Measurements from ENCODE around the gene MOB3B.

Gene MOB3B

DNA sequence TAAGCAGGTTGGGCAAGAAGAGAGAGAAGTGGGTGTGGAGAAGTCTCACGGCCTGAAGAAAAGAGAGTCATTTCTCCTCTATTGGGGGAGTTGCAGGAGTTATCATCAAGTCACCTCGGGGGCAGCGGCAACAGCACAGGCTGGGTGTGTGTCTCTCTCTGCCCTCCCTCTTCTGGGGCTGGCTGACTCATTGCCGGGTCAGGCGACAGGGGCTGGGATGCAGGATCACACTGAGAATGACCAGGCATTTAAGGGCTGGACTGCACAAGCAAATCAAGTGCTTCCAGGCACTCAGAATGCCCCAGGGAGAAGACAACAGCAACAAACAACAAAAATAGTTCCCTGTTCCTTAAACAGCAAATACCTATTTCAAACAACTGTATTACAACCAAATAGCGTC is 226.4 kb downstream of the MOB3B start:
- Histone ChIP-seq H3K4me3 (ENCODE audit: low read length) (no peak overlapping the region), H3K9me3 (ENCODE audit: control insufficient read depth, low read depth, low read length) (no peaks in the 10 kb centered on the region), H3K27ac (ENCODE audit: low read length) (no peak overlapping the region), H3K36me3 (ENCODE audit: control insufficient read depth, low read depth, low read length) (no peaks in the 10 kb centered on the region), H3K27me3 (ENCODE audit: control insufficient read depth, insufficient read depth, low read length) (no peaks in the 10 kb centered on the region), H3K4me1 (ENCODE audit: control insufficient read depth, low read depth, low read length) (peaks cover under 1% of the 10 kb centered on the region), H3K9ac (ENCODE audit: low read length) (no peak overlapping the region)

DNA sequence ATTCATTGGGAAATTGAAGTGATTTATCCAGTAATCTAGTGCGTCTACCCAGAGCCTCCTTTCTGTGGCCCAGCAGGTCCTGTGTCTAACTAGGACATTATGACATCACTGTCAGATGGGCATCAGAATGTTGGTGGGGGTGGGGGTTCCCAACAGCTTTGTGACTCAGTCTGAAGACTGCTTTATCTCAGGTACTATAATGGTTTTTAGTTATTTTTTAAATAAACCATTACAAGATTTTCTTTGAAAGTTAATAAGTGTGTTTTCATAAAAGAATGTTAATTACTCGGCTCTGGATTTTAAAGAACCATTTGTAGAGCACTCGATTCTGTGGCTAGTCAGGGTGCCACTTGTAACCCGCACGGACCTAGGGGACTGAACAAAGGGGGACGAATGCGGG is 232.6 kb downstream of the MOB3B start, which contains the start of gene EQTN:
Gene EQTN, minus strand, starts transcription at position 101 of the 400 bp plus-strand sequence. Its CDS starts 95 bp downstream, at position 6.
- no peak within 1 kb of the TSS for H3K27ac ChIP-seq (ENCODE audit: low read length)
- H3K9me3 ChIP-seq (ENCODE audit: control insufficient read depth, low read depth, low read length) = no peaks in the 10 kb centered on the region
- no peaks in the 10 kb centered on the region for H3K36me3 ChIP-seq (ENCODE audit: control insufficient read depth, low read depth, low read length)
- no peaks in the 10 kb centered on the region for H3K4me1 ChIP-seq (ENCODE audit: control insufficient read depth, low read depth, low read length)
- H3K27me3 ChIP-seq (ENCODE audit: control insufficient read depth, insufficient read depth, low read length) = no peaks in the 10 kb centered on the region
- H3K4me3 ChIP-seq (ENCODE audit: low read length) = no peak within 1 kb of the TSS
- no peak within 1 kb of the TSS for H3K9ac ChIP-seq (ENCODE audit: low read length)

- Histone ChIP-seq H3K27ac (ENCODE audit: low read length) (no peak overlapping the region), H3K4me3 (ENCODE audit: low read length) (no peak overlapping the region), H3K4me1 (ENCODE audit: control insufficient read depth, low read depth, low read length) (no peaks in the 10 kb centered on the region), H3K36me3 (ENCODE audit: control insufficient read depth, low read depth, low read length) (no peaks in the 10 kb centered on the region), H3K9ac (ENCODE audit: low read length) (no peak overlapping the region), H3K27me3 (ENCODE audit: control insufficient read depth, insufficient read depth, low read length) (no peaks in the 10 kb centered on the region), H3K9me3 (ENCODE audit: control insufficient read depth, low read depth, low read length) (no peaks in the 10 kb centered on the region)
Observed at GRCh38 chr9:27293996-27294395, 235.6 kb downstream of the MOB3B start.

- H3K4me1 ChIP-seq (ENCODE audit: control insufficient read depth, low read depth, low read length) = no peaks in the 10 kb centered on the region
- no peaks in the 10 kb centered on the region for H3K9me3 ChIP-seq (ENCODE audit: control insufficient read depth, low read depth, low read length)
- H3K27ac ChIP-seq (ENCODE audit: low read length) = no peak overlapping the region
- no peak overlapping the region for H3K4me3 ChIP-seq (ENCODE audit: low read length)
- no peak overlapping the region for H3K9ac ChIP-seq (ENCODE audit: low read length)
- H3K36me3 ChIP-seq (ENCODE audit: control insufficient read depth, low read depth, low read length) = no peaks in the 10 kb centered on the region
- no peaks in the 10 kb centered on the region for H3K27me3 ChIP-seq (ENCODE audit: control insufficient read depth, insufficient read depth, low read length)
Observed at GRCh38 chr9:27292659-27293405, 236.8 kb downstream of the MOB3B start.

- Histone ChIP-seq H3K27ac (ENCODE audit: low read length) (no peak overlapping the region), H3K9ac (ENCODE audit: low read length) (no peak overlapping the region), H3K27me3 (ENCODE audit: control insufficient read depth, insufficient read depth, low read length) (no peaks in the 10 kb centered on the region), H3K4me3 (ENCODE audit: low read length) (no peak overlapping the region), H3K4me1 (ENCODE audit: control insufficient read depth, low read depth, low read length) (no peaks in the 10 kb centered on the region), H3K9me3 (ENCODE audit: control insufficient read depth, low read depth, low read length) (no peaks in the 10 kb centered on the region), H3K36me3 (ENCODE audit: control insufficient read depth, low read depth, low read length) (no peaks in the 10 kb centered on the region)
Observed at GRCh38 chr9:27291292-27291691, 238.3 kb downstream of the MOB3B start.

DNA sequence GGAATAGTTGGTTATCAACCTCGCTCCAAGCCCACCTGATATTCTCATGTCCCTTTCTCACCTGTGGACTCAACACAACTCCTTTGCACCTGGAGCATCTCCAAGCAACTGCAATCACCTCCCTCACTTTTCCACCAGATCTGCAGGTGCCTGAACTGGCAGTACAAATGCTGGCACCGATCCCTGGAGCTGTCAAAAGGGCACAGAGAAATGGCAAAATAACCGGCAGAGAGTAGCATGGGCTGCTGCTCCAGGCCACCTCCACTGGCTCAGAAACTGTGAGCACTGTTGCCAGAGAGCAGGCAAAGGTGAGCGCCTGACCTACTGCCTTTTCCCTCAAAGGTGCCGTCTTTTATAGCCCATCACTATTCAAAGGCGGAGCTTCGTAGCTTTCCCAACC is 247.3 kb downstream of the MOB3B start:
- H3K36me3 ChIP-seq (ENCODE audit: control insufficient read depth, low read depth, low read length) = no peaks in the 10 kb centered on the region
- H3K4me3 ChIP-seq (ENCODE audit: low read length) = no peak overlapping the region
- H3K27me3 ChIP-seq (ENCODE audit: control insufficient read depth, insufficient read depth, low read length) = no peaks in the 10 kb centered on the region
- no peaks in the 10 kb centered on the region for H3K9me3 ChIP-seq (ENCODE audit: control insufficient read depth, low read depth, low read length)
- H3K9ac ChIP-seq (ENCODE audit: low read length) = no peak overlapping the region
- no peak overlapping the region for H3K27ac ChIP-seq (ENCODE audit: low read length)
- no peaks in the 10 kb centered on the region for H3K4me1 ChIP-seq (ENCODE audit: control insufficient read depth, low read depth, low read length)

DNA sequence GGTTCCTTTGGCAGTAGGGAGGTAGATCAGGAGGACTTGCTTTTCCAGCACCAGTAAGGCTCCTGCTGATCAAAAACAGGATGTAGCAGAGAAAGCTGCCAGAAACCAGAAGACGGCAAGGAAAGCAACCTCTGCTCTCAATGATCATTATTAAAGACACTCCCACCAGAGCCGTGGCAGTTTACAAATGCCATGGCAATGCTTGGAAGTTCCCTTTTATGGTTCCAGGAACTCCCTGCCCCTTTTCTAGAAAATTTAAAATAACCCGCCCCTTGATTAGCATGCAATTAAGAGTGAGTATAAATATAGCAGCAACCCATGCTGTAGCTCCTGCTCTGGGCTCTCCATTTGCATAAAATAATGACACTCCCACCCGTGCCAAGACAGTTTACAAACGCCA is 248.8 kb downstream of the MOB3B start:
- Histone ChIP-seq H3K27ac (ENCODE audit: low read length) (no peak overlapping the region), H3K4me1 (ENCODE audit: control insufficient read depth, low read depth, low read length) (peaks cover 5% of the 10 kb centered on the region), H3K9ac (ENCODE audit: low read length) (no peak overlapping the region), H3K9me3 (ENCODE audit: control insufficient read depth, low read depth, low read length) (no peaks in the 10 kb centered on the region), H3K36me3 (ENCODE audit: control insufficient read depth, low read depth, low read length) (no peaks in the 10 kb centered on the region), H3K4me3 (ENCODE audit: low read length) (no peak overlapping the region), H3K27me3 (ENCODE audit: control insufficient read depth, insufficient read depth, low read length) (no peaks in the 10 kb centered on the region)

DNA sequence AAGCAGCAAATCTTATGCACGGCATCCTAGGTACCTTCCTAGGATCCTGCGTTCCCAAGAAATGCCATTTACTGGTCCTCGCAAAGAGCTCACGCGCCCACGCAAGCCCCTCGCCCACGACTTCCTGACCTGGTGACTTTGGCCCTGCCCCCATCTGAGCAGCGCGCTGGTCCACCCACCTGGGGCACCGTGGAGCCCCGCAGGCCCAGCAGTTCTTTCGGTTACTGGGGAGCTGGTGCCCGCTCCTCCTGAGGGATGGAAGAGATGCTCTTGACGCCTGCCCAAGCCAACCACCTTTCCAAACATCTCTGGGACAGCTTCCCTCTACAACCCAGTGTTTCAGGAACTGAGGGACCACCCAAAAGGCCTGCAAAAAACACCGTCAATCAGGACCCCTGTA is 249.4 kb downstream of the MOB3B start:
- no peaks in the 10 kb centered on the region for H3K36me3 ChIP-seq (ENCODE audit: control insufficient read depth, low read depth, low read length)
- peaks cover 5% of the 10 kb centered on the region for H3K4me1 ChIP-seq (ENCODE audit: control insufficient read depth, low read depth, low read length)
- no peak overlapping the region for H3K27ac ChIP-seq (ENCODE audit: low read length)
- no peak overlapping the region for H3K9ac ChIP-seq (ENCODE audit: low read length)
- no peak overlapping the region for H3K4me3 ChIP-seq (ENCODE audit: low read length)
- H3K27me3 ChIP-seq (ENCODE audit: control insufficient read depth, insufficient read depth, low read length) = no peaks in the 10 kb centered on the region
- no peaks in the 10 kb centered on the region for H3K9me3 ChIP-seq (ENCODE audit: control insufficient read depth, low read depth, low read length)

GRCh38 chr9:27279611-27280010 is 250.0 kb downstream of the MOB3B start:
- no peak overlapping the region for H3K9ac ChIP-seq (ENCODE audit: low read length)
- no peak overlapping the region for H3K4me3 ChIP-seq (ENCODE audit: low read length)
- H3K9me3 ChIP-seq (ENCODE audit: control insufficient read depth, low read depth, low read length) = no peaks in the 10 kb centered on the region
- no peak overlapping the region for H3K27ac ChIP-seq (ENCODE audit: low read length)
- no peaks in the 10 kb centered on the region for H3K27me3 ChIP-seq (ENCODE audit: control insufficient read depth, insufficient read depth, low read length)
- H3K36me3 ChIP-seq (ENCODE audit: control insufficient read depth, low read depth, low read length) = no peaks in the 10 kb centered on the region
- peaks cover 5% of the 10 kb centered on the region for H3K4me1 ChIP-seq (ENCODE audit: control insufficient read depth, low read depth, low read length)

DNA sequence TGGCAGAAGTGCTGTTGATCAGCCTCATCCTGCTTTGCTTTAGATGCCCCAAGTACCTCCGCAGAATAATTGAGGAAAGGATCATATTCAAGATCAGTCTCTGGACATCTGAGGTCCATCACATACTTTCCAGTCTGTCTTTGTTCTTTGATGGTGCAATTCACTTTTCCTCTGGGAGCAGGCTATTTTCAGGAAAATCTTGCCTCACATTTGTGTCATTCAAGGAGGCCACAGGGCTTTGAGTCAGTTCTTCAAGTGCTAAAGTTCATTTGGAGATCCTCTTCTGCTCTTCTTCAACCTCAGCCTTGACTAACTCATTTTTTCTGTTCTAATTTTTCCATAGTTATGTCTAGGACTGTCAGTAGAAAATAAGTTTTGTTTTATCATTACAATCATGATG is 251.2 kb downstream of the MOB3B start:
- no peak overlapping the region for H3K27ac ChIP-seq (ENCODE audit: low read length)
- no peaks in the 10 kb centered on the region for H3K9me3 ChIP-seq (ENCODE audit: control insufficient read depth, low read depth, low read length)
- no peak overlapping the region for H3K9ac ChIP-seq (ENCODE audit: low read length)
- H3K27me3 ChIP-seq (ENCODE audit: control insufficient read depth, insufficient read depth, low read length) = no peaks in the 10 kb centered on the region
- H3K4me1 ChIP-seq (ENCODE audit: control insufficient read depth, low read depth, low read length) = peaks cover 5% of the 10 kb centered on the region
- no peaks in the 10 kb centered on the region for H3K36me3 ChIP-seq (ENCODE audit: control insufficient read depth, low read depth, low read length)
- no peak overlapping the region for H3K4me3 ChIP-seq (ENCODE audit: low read length)

DNA sequence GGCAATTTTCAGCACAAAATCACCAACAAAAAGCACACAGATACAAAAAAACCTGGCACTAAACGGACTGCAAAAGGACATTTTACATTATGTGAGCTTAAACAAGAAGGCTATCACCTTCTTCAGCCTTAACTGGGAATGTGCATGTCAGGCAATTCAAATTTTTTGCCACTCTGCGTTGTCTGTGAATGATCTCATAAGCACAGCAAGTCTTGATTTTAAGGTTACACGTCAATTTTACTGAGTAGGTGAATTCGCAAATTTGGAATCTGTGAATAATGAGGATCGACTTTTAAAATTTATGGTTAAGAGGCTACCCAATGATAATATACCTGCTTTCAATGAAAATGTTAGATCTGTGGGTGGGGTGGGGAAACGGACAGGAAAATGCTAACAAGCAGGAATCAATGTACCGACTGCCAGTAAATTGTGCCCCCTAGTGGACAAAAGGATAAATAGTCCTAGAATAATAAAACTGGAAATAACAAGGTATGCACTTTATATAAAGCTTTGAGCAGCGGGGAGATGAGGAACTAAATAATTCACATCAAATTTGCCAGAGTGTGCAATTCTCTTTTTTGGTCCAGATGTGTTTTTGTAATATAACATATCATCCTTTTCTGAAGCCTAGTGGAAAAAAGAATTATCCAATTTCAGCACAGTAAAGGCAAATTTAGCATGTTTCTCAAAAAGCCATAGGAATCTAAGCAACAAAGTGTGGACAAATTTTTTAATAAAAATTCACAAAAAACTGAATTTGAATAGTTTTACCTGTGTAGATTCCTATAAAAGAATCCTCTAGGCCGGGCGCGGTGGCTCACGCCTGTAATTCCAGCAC is 253.2 kb downstream of the MOB3B start:
- no peaks in the 10 kb centered on the region for H3K36me3 ChIP-seq (ENCODE audit: control insufficient read depth, low read depth, low read length)
- H3K9ac ChIP-seq (ENCODE audit: low read length) = no peak overlapping the region
- H3K4me3 ChIP-seq (ENCODE audit: low read length) = no peak overlapping the region
- no peaks in the 10 kb centered on the region for H3K9me3 ChIP-seq (ENCODE audit: control insufficient read depth, low read depth, low read length)
- H3K27ac ChIP-seq (ENCODE audit: low read length) = no peak overlapping the region
- peaks cover 5% of the 10 kb centered on the region for H3K4me1 ChIP-seq (ENCODE audit: control insufficient read depth, low read depth, low read length)
- no peaks in the 10 kb centered on the region for H3K27me3 ChIP-seq (ENCODE audit: control insufficient read depth, insufficient read depth, low read length)
